Esophagus squamous epithelium (tissue), 4 donors: ENCODE measurements around the gene TANGO6.

Experiments used
- POLR2A ChIP-seq, 4 donors: fragments of 450-650 bp; IDR thresholded peaks; one replicate each; pipeline ENCODE4 v1.6.1; 2017; ENCODE audit warnings: antibody characterized with exemption in 4 of 4, mild to moderate bottlenecking in 4 of 4, moderate library complexity in 3 of 4
- TF ChIP-seq, protein P1 (sequence below), 6 experiments: fragments of 450-650 bp in 4 of 6; fragments of 200-600 bp in 2 of 6; sonication (generic) in 2 of 6; IDR thresholded peaks; one replicate each; pipeline ENCODE4 v1.5.1; 2016 to 2019; ENCODE audit warnings: antibody characterized with exemption in 6 of 6, mild to moderate bottlenecking in 4 of 6, moderate library complexity in 4 of 6

GRCh38 chr16:68798398-68798797, 44.9 kb upstream of the TANGO6 start:
- TF ChIP-seq, protein P1, sequence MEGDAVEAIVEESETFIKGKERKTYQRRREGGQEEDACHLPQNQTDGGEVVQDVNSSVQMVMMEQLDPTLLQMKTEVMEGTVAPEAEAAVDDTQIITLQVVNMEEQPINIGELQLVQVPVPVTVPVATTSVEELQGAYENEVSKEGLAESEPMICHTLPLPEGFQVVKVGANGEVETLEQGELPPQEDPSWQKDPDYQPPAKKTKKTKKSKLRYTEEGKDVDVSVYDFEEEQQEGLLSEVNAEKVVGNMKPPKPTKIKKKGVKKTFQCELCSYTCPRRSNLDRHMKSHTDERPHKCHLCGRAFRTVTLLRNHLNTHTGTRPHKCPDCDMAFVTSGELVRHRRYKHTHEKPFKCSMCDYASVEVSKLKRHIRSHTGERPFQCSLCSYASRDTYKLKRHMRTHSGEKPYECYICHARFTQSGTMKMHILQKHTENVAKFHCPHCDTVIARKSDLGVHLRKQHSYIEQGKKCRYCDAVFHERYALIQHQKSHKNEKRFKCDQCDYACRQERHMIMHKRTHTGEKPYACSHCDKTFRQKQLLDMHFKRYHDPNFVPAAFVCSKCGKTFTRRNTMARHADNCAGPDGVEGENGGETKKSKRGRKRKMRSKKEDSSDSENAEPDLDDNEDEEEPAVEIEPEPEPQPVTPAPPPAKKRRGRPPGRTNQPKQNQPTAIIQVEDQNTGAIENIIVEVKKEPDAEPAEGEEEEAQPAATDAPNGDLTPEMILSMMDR (IDR thresholded peaks at IDR 0.05), result no peak
- TF ChIP-seq POLR2A (IDR thresholded peaks at IDR 0.05), result no peak
